Measurements from ENCODE around the gene MRPS6.

Gene MRPS6

DNA sequence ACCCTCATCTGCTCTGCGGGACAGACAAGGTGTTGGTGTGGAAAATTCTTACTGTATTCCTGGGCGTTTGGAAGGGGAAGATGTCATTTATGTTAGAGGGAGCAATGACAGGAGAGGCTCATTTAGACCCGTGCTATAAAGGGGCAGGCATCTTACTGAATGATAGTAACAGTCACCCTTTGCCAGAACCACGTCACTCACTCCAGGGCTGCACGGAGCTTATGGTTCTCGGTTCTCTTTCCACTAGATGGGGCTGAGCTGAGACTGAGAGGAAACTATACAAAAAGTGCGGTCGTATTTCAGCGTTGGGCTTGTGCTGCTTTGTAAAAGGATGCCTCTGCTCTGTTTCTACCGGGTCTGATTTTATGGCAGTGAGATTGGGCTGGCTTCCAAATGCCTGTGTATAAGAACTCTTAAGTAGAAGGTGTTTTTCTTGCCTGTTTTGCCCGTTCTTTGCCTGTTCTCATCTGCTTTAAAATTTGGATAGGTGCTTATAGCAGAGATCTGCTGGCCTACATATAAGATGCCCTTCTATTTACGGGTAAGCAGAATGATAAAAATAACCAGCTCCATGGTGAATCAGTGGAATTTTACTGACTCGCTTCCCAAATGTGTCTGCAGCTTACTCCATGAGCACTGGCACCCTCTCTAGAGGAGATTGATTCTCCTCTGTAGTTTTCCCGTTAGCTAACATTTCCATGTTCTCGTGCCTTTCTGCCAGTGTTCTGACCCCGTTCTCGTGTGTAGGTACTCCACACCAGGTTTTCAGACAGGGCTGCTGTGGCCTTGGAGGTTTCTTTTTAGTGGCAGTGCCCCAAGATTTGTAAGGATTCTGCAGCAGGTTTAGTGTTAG lies 55.9 kb downstream of the MRPS6 start:
- TF ChIP-seq, protein P1, sequence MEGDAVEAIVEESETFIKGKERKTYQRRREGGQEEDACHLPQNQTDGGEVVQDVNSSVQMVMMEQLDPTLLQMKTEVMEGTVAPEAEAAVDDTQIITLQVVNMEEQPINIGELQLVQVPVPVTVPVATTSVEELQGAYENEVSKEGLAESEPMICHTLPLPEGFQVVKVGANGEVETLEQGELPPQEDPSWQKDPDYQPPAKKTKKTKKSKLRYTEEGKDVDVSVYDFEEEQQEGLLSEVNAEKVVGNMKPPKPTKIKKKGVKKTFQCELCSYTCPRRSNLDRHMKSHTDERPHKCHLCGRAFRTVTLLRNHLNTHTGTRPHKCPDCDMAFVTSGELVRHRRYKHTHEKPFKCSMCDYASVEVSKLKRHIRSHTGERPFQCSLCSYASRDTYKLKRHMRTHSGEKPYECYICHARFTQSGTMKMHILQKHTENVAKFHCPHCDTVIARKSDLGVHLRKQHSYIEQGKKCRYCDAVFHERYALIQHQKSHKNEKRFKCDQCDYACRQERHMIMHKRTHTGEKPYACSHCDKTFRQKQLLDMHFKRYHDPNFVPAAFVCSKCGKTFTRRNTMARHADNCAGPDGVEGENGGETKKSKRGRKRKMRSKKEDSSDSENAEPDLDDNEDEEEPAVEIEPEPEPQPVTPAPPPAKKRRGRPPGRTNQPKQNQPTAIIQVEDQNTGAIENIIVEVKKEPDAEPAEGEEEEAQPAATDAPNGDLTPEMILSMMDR (IDR thresholded peaks at IDR 0.05): peak; percentile 41; the same call in 1 of the 2 replicates

DNA sequence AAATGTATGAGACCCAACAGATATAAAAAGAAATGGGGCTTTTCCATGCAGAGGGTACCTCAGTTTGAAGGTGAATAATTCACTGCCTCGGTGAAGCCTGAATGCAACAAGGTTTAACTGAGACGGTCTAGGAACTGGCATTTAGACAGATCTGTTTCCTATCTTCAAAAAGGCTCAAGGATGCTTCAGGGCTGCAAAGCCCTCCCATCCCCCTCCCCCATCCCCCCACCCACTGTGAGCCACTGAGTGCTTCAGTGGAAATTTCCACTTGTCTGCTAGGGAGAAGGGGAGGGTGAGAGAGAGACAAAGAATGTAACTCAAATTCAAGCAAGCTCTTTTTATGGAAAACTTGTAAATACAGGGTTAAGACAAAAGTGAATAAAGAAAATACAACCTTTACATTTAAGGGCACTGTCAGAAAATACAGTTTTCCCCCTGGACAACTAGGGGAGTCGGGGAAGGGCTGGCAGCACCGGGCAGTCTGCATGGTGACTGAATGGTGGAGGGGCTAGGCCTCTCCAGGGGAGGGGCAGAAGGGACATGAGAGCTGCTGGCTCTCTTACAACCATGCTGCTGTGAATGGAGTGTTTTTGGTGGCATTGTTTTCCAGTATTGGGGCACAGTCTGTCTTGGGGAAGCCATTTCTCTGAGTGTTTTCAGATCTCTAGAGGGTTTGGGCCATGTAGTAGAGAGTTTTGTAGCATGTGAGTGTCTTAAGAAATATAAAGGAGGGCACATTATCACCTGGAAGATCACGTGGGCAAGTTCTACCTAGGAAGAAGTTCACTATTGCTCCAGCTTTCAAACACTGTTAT lies 56.7 kb downstream of the MRPS6 start:
- TF ChIP-seq, protein P1 (IDR thresholded peaks at IDR 0.05): no peak

DNA sequence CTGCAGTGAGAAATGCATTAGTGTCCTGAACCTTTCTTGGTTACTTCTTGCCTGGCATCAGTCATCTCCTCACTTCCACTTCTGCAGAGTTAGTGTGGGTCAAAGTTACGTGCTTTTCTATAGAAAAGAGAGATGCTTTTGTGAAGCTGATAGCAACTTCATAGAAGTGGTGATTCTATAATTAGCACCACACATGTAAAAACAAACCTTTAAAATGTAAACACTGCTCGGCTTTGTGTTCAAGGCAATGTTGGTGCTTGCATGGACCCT lies 57.3 kb downstream of the MRPS6 start:
- TF ChIP-seq, protein P1 (IDR thresholded peaks at IDR 0.05): no peak

DNA sequence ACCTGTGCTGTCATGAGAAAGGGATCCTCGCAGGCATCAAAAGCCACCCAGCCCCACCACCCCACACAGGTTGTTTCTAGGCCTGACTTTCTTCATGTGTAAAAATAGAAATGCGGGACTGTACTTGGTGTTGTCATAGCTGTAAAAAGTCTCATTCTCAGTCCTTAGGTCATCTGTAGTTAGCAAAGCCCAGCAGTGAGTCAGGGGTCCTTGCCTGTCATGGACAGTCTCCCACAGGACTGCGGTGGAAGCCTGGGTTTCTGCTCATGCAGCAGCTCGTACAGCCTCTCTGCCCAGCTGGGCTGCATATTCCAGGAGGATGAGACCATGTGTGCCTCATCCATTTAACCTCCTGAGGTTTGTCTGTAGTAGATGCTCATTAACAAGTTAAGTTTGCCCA lies 58.2 kb downstream of the MRPS6 start:
- TF ChIP-seq, protein P1 (IDR thresholded peaks at IDR 0.05): no peak

DNA sequence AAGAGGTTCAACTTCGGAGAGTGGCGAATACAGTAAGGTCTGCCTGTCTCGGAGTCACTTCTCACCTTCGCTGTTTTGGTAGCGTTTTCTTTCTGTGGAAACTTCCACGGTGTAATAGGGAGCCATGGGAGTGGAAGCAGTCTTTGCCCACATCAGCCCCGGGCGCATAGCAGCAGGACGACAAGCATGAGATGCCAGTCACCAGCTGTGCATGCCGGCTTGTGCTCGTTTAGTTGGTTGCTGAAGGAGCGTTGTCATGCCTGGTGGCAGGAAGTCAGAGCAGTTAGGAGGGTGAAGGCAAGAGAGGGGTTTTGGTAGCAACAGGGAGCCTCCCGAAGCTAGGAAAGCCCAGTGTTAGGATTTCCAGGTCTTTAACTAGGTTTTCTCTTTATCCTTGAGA lies 58.8 kb downstream of the MRPS6 start:
- TF ChIP-seq, protein P1 (IDR thresholded peaks at IDR 0.05): no peak

DNA sequence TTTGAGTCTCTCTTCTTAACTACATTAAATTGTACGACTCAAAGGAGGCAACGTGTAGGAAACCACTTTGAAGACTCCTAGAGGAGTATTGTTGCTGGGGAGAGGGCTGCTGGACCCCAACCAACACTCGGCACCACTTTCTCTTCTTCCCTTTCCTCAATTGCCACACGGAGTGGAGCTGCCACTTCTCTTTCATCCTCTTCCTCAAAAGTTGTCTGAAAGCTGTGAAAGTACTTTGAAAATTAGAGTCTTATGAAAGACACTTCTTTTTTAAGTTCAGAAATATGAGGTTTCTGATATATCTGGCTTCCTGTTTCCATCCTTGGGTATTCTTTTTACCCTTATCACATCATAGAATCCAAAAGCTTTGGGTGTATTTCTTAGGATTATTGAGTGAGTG lies 59.5 kb downstream of the MRPS6 start:
- TF ChIP-seq, protein P1 (IDR thresholded peaks at IDR 0.05): no peak

DNA sequence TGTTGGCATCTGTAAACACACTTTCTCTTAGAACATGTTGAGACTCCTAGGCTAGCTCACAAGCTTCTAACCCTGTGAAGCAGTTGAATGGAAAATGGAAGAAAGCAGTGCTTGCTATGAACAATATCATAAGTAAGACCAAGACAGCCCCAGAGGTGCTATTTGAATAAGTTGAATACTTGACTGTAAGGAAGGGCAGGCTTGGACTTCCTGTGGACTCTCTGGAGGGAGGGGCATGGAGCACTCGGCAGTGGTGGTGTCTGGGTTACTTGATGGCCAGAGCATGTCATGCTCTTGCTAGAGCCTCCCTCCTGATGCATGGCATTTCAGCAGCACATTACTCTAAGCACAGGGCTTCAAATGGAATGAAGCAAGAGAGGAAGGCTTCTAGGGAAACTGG lies 60.0 kb downstream of the MRPS6 start:
- TF ChIP-seq, protein P1 (IDR thresholded peaks at IDR 0.05): no peak
